HepG2 (cell line): ENCODE results near the gene ZNF32.

Experiments
- CEBPB ChIP-seq: IDR thresholded peaks from 2 replicates; pipeline ENCODE4 v1.6.1; 2011; ENCODE audit warnings: low read depth, low read length, improper control_type of control experiment, borderline replicate concordance
- DNMT3B ChIP-seq: conservative IDR thresholded peaks from 2 replicates; pipeline ENCODE4 v1.6.1; 2016; ENCODE audit warnings: missing biosample characterization, control low read depth
- EZH2 ChIP-seq: conservative IDR thresholded peaks from 2 replicates; pipeline ENCODE4 v1.6.1; 2012; ENCODE audit warnings: mild to moderate bottlenecking, low read depth, low read length, moderate library complexity
- FOXA1 ChIP-seq, 2 experiments: fragments of 450-650 bp in 1 of 2; sonication (generic) in 1 of 2; formaldehyde crosslinking in 1 of 2; IDR thresholded peaks; 2 replicates each; pipeline versions ENCODE4 v1.4.0 to v1.6.1; 2016 to 2020; ENCODE audit warnings: missing genetic modification reagents in 1 of 2
- FOXM1 ChIP-seq: sonication (generic); formaldehyde crosslinking; IDR thresholded peaks from 2 replicates; pipeline ENCODE4 v1.5.0; 2020; ENCODE audit warnings: missing genetic modification reagents
- POLR2A ChIP-seq, 2 experiments: IDR thresholded peaks; 2 replicates each; pipeline ENCODE4 v1.6.1; 2011; ENCODE audit warnings: low read depth in 2 of 2, low read length in 2 of 2, mild to moderate bottlenecking in 1 of 2, moderate library complexity in 1 of 2; ENCODE audit not compliant: insufficient read depth in 1 of 2
- SP1 ChIP-seq, 2 experiments: fragments of 450-650 bp in 1 of 2; sonication (generic) in 1 of 2; formaldehyde crosslinking in 1 of 2; IDR thresholded peaks; 2 replicates each; pipeline versions ENCODE4 v1.4.0 to v1.6.1; 2016 to 2020; ENCODE audit warnings: missing genetic modification reagents in 1 of 2
- U2AF2 ChIP-seq: fragments of 200-400 bp; formaldehyde crosslinking; IDR thresholded peaks from 2 replicates; pipeline ENCODE4 v1.6.1; 2017; ENCODE audit warnings: low read depth, mild to moderate bottlenecking, low read length
- TF ChIP-seq, protein P1 (sequence below): sonication (generic); formaldehyde crosslinking; IDR thresholded peaks from 2 replicates; pipeline ENCODE4 v1.5.0; 2020; ENCODE audit warnings: mild to moderate bottlenecking, missing genetic modification reagents, moderate library complexity
- TF ChIP-seq, protein P2 (sequence below): sonication (generic); formaldehyde crosslinking; IDR thresholded peaks from 2 replicates; pipeline ENCODE4 v1.4.0; 2020; ENCODE audit warnings: missing genetic modification reagents
- TF ChIP-seq, protein P3 (sequence below): sonication (generic); formaldehyde crosslinking; conservative IDR thresholded peaks from 2 replicates; pipeline ENCODE4 v1.8.1; 2023; ENCODE audit warnings: missing genetic modification reagents

DNA sequence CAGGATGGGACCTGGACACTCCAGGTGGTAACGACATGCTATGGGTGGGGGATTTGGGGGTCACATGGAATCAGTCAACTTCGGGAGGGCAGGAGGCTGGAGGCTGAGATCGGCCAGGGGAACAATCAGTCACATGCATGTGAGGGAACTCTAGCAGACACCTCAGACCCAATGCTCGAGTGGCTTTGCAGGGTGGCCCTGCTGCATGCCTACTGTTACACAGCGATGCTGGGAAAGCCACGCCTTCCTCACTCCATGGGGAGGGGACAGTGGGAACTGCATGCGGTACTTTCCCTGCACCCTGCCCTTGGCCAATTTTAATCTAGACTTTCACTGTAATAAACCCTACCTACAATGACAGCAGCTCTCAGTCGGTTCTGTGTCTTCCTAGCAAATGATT lies 6.6 kb upstream of the ZNF32 start:
- TF ChIP-seq FOXA1 (IDR thresholded peaks at IDR 0.05) (no peak), FOXA1 (CRISPR knock-in tag; IDR thresholded peaks at IDR 0.05) (no peak), DNMT3B (no peak), CEBPB (no peak), EZH2 (no peak), SP1 (IDR thresholded peaks at IDR 0.05) (no peak), SP1 (CRISPR knock-in tag; IDR thresholded peaks at IDR 0.05) (no peak), FOXM1 (CRISPR knock-in tag) (no peak), POLR2A (IDR thresholded peaks at IDR 0.05; ENCODE audit: insufficient read depth in 1 of 2, low read depth in 2 of 2, low read length in 2 of 2) (no peak), U2AF2 (no peak)
- TF ChIP-seq, protein P1, sequence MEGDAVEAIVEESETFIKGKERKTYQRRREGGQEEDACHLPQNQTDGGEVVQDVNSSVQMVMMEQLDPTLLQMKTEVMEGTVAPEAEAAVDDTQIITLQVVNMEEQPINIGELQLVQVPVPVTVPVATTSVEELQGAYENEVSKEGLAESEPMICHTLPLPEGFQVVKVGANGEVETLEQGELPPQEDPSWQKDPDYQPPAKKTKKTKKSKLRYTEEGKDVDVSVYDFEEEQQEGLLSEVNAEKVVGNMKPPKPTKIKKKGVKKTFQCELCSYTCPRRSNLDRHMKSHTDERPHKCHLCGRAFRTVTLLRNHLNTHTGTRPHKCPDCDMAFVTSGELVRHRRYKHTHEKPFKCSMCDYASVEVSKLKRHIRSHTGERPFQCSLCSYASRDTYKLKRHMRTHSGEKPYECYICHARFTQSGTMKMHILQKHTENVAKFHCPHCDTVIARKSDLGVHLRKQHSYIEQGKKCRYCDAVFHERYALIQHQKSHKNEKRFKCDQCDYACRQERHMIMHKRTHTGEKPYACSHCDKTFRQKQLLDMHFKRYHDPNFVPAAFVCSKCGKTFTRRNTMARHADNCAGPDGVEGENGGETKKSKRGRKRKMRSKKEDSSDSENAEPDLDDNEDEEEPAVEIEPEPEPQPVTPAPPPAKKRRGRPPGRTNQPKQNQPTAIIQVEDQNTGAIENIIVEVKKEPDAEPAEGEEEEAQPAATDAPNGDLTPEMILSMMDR (CRISPR knock-in tag): no peak
- TF ChIP-seq, protein P2, sequence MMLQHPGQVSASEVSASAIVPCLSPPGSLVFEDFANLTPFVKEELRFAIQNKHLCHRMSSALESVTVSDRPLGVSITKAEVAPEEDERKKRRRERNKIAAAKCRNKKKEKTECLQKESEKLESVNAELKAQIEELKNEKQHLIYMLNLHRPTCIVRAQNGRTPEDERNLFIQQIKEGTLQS (CRISPR knock-in tag): no peak
- TF ChIP-seq, protein P3, sequence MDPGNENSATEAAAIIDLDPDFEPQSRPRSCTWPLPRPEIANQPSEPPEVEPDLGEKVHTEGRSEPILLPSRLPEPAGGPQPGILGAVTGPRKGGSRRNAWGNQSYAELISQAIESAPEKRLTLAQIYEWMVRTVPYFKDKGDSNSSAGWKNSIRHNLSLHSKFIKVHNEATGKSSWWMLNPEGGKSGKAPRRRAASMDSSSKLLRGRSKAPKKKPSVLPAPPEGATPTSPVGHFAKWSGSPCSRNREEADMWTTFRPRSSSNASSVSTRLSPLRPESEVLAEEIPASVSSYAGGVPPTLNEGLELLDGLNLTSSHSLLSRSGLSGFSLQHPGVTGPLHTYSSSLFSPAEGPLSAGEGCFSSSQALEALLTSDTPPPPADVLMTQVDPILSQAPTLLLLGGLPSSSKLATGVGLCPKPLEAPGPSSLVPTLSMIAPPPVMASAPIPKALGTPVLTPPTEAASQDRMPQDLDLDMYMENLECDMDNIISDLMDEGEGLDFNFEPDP (CRISPR knock-in tag): no peak
